A673 (cell line): ENCODE measurements around the gene NDUFAF4.

Experiments used
- EZH2 ChIP-seq: fragments of 200-600 bp; sonication (generic); IDR thresholded peaks from 2 replicates; pipeline ENCODE4 v1.6.1; 2017; ENCODE audit warnings: borderline replicate concordance, low read depth, mild to moderate bottlenecking, mixed read lengths, antibody characterized with exemption, low read length; ENCODE audit not compliant: poor library complexity, severe bottlenecking
- TF ChIP-seq, protein P1 (sequence below): fragments of 300-800, 200-600 bp; sonication (generic); conservative IDR thresholded peaks from 2 replicates; pipeline ENCODE4 v1.5.1; 2017; ENCODE audit warnings: low read depth, mild to moderate bottlenecking, antibody characterized with exemption, low read length, moderate library complexity, mixed read lengths

GRCh38 chr6:96913621-96914020 lies 15.9 kb upstream of the NDUFAF4 start:
- no peak for TF ChIP-seq EZH2
- TF ChIP-seq, protein P1, sequence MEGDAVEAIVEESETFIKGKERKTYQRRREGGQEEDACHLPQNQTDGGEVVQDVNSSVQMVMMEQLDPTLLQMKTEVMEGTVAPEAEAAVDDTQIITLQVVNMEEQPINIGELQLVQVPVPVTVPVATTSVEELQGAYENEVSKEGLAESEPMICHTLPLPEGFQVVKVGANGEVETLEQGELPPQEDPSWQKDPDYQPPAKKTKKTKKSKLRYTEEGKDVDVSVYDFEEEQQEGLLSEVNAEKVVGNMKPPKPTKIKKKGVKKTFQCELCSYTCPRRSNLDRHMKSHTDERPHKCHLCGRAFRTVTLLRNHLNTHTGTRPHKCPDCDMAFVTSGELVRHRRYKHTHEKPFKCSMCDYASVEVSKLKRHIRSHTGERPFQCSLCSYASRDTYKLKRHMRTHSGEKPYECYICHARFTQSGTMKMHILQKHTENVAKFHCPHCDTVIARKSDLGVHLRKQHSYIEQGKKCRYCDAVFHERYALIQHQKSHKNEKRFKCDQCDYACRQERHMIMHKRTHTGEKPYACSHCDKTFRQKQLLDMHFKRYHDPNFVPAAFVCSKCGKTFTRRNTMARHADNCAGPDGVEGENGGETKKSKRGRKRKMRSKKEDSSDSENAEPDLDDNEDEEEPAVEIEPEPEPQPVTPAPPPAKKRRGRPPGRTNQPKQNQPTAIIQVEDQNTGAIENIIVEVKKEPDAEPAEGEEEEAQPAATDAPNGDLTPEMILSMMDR: no peak
